ENCODE measurements around the gene PPP1R27. TPM values are rescaled to one million over a fixed set of nuclear protein-coding genes. Genes with fewer than 3 reads are reported as not detected.

PPP1R27 gene
- total and polyA plus RNA-seq, 9 of the 15 experiments (the other 6 are each of a cell fraction or from before 2014, with no cell fraction given) = 0.29 to 6.9 (median 1.5) TPM; not detected in 2

DNA sequence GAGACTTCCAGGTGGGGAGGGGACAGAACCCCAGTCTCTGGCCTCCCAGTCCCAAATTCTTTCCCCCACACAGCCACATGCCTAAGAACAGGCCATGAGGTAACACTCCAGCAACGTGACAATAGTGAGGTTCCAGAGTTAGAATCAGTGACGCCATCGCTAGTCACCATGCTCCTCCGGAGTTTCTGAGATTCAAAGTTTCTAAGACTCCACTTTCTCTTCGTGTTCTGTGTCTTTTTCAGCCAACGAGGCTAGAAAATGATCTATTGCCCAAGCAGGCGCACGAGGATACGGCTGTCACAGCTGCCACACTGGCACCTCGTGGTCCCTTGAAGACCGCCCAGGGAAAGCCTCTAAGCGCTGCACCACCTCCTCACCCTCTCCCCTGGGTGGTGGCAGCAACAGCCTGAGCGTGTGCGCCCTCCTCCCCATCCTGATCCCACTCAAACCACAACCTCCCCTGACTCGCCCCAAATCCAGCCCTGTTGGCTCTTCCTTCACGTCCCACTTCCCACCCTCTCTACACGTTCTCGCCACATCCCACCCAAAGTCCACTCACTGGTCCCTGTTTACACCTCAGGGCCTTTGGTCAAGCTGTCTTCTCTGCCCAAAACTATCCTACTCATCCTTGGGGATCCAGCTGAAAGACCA is 2.8 kb downstream of the PPP1R27 start (continued):
- TF ChIP-seq SMAD3 (CRISPR knock-in tag; conservative IDR thresholded peaks at IDR 0.05) (no peak), RFX1 (IDR thresholded peaks at IDR 0.05) (no peak), DPF2 (IDR thresholded peaks at IDR 0.05) (no peak), TEAD4 (IDR thresholded peaks at IDR 0.05; ENCODE audit: low read length) (no peak), TEAD4 (CRISPR knock-in tag; IDR thresholded peaks at IDR 0.05; ENCODE audit: borderline replicate concordance) (no peak), TARDBP (IDR thresholded peaks at IDR 0.05) (no peak), HNRNPLL (IDR thresholded peaks at IDR 0.05; ENCODE audit: low read depth, low read length, poor library complexity, severe bottlenecking) (no peak), SRSF9 (IDR thresholded peaks at IDR 0.05; ENCODE audit: borderline replicate concordance, low read depth, low read length) (no peak), CHD2 (IDR thresholded peaks at IDR 0.05; ENCODE audit: low read depth, low read length) (no peak), EZH2 (IDR thresholded peaks at IDR 0.05; ENCODE audit: borderline replicate concordance, low read depth, low read length) (no peak), ETV1 (tag; conservative IDR thresholded peaks at IDR 0.05; ENCODE audit: low read depth) (no peak), ZBTB7A (IDR thresholded peaks at IDR 0.05; ENCODE audit: borderline replicate concordance, control insufficient read depth, low read depth, low read length) (no peak), KLF16 (IDR thresholded peaks at IDR 0.05) (no peak), SMARCC2 (IDR thresholded peaks at IDR 0.05; ENCODE audit: low read depth) (no peak), DIDO1 (tag; IDR thresholded peaks at IDR 0.05; ENCODE audit: low read depth) (no peak), L3MBTL2 (IDR thresholded peaks at IDR 0.05) (peak; percentile 86)
- TF ChIP-seq, protein P1, sequence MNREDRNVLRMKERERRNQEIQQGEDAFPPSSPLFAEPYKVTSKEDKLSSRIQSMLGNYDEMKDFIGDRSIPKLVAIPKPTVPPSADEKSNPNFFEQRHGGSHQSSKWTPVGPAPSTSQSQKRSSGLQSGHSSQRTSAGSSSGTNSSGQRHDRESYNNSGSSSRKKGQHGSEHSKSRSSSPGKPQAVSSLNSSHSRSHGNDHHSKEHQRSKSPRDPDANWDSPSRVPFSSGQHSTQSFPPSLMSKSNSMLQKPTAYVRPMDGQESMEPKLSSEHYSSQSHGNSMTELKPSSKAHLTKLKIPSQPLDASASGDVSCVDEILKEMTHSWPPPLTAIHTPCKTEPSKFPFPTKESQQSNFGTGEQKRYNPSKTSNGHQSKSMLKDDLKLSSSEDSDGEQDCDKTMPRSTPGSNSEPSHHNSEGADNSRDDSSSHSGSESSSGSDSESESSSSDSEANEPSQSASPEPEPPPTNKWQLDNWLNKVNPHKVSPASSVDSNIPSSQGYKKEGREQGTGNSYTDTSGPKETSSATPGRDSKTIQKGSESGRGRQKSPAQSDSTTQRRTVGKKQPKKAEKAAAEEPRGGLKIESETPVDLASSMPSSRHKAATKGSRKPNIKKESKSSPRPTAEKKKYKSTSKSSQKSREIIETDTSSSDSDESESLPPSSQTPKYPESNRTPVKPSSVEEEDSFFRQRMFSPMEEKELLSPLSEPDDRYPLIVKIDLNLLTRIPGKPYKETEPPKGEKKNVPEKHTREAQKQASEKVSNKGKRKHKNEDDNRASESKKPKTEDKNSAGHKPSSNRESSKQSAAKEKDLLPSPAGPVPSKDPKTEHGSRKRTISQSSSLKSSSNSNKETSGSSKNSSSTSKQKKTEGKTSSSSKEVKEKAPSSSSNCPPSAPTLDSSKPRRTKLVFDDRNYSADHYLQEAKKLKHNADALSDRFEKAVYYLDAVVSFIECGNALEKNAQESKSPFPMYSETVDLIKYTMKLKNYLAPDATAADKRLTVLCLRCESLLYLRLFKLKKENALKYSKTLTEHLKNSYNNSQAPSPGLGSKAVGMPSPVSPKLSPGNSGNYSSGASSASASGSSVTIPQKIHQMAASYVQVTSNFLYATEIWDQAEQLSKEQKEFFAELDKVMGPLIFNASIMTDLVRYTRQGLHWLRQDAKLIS (CRISPR knock-in tag; IDR thresholded peaks at IDR 0.05) = no peak
- TF ChIP-seq, protein P2, sequence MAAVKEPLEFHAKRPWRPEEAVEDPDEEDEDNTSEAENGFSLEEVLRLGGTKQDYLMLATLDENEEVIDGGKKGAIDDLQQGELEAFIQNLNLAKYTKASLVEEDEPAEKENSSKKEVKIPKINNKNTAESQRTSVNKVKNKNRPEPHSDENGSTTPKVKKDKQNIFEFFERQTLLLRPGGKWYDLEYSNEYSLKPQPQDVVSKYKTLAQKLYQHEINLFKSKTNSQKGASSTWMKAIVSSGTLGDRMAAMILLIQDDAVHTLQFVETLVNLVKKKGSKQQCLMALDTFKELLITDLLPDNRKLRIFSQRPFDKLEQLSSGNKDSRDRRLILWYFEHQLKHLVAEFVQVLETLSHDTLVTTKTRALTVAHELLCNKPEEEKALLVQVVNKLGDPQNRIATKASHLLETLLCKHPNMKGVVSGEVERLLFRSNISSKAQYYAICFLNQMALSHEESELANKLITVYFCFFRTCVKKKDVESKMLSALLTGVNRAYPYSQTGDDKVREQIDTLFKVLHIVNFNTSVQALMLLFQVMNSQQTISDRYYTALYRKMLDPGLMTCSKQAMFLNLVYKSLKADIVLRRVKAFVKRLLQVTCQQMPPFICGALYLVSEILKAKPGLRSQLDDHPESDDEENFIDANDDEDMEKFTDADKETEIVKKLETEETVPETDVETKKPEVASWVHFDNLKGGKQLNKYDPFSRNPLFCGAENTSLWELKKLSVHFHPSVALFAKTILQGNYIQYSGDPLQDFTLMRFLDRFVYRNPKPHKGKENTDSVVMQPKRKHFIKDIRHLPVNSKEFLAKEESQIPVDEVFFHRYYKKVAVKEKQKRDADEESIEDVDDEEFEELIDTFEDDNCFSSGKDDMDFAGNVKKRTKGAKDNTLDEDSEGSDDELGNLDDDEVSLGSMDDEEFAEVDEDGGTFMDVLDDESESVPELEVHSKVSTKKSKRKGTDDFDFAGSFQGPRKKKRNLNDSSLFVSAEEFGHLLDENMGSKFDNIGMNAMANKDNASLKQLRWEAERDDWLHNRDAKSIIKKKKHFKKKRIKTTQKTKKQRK (IDR thresholded peaks at IDR 0.05; ENCODE audit: borderline replicate concordance, low read depth, low read length) = no peak
- TF ChIP-seq, protein P3, sequence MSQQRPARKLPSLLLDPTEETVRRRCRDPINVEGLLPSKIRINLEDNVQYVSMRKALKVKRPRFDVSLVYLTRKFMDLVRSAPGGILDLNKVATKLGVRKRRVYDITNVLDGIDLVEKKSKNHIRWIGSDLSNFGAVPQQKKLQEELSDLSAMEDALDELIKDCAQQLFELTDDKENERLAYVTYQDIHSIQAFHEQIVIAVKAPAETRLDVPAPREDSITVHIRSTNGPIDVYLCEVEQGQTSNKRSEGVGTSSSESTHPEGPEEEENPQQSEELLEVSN (IDR thresholded peaks at IDR 0.05; ENCODE audit: borderline replicate concordance in 1 of 2, extremely low read depth in 1 of 2, insufficient read depth in 1 of 2, insufficient read length in 1 of 2, low read depth in 1 of 2, low read length in 1 of 2, poor library complexity in 1 of 2, severe bottlenecking in 1 of 2) = peak in 1 of 2 experiments; percentile 24
- TF ChIP-seq, protein P4, sequence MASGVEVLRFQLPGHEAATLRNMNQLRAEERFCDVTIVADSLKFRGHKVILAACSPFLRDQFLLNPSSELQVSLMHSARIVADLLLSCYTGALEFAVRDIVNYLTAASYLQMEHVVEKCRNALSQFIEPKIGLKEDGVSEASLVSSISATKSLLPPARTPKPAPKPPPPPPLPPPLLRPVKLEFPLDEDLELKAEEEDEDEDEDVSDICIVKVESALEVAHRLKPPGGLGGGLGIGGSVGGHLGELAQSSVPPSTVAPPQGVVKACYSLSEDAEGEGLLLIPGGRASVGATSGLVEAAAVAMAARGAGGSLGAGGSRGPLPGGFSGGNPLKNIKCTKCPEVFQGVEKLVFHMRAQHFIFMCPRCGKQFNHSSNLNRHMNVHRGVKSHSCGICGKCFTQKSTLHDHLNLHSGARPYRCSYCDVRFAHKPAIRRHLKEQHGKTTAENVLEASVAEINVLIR (CRISPR knock-in tag; IDR thresholded peaks at IDR 0.05) = no peak
